Liver (tissue), 9 donors: ENCODE results near the gene ACOT7. TPM values are rescaled to one million over a fixed set of nuclear protein-coding genes. Genes with fewer than 3 reads are reported as not detected.

Experiments
- DNase-seq: peaks from one replicate; pipeline ENCODE4 v3.0.0-alpha.2; 2017; ENCODE audit warnings: low spot score
- H3K27ac ChIP-seq, 2 donors: one replicate each; pipeline ENCODE4 v1.7.0; 2013; ENCODE audit warnings: inconsistent platforms in 2 of 2, low read length in 2 of 2, control low read depth in 1 of 2, low read depth in 1 of 2, mild to moderate bottlenecking in 1 of 2
- H3K27me3 ChIP-seq, 4 donors: one replicate each; pipeline versions ENCODE4 v1.6.1 to v1.7.0; 2013; ENCODE audit warnings: low read length in 3 of 4, inconsistent platforms in 1 of 4, mild to moderate bottlenecking in 1 of 4, moderate library complexity in 1 of 4; ENCODE audit not compliant: control insufficient read depth in 4 of 4, insufficient read depth in 4 of 4
- H3K36me3 ChIP-seq, 4 donors: one replicate each; pipeline versions ENCODE4 v1.6.1 to v1.7.0; 2013; ENCODE audit warnings: low read length in 3 of 4, mild to moderate bottlenecking in 3 of 4, low read depth in 1 of 4, moderate library complexity in 1 of 4; ENCODE audit not compliant: control insufficient read depth in 4 of 4, insufficient read depth in 3 of 4
- H3K4me1 ChIP-seq, 4 donors: one replicate each; pipeline versions ENCODE4 v1.6.1 to v1.7.0; 2013; ENCODE audit warnings: low read length in 3 of 4, mild to moderate bottlenecking in 3 of 4, moderate library complexity in 1 of 4; ENCODE audit not compliant: control insufficient read depth in 4 of 4, insufficient read depth in 4 of 4
- H3K4me3 ChIP-seq, 3 donors: one replicate each; pipeline versions ENCODE4 v1.6.1 to v1.7.0; 2013; ENCODE audit warnings: low read length in 3 of 3, control low read depth in 1 of 3, low read depth in 1 of 3, mild to moderate bottlenecking in 1 of 3
- H3K9ac ChIP-seq, 2 donors: one replicate each; pipeline ENCODE4 v1.7.0; 2013; ENCODE audit warnings: low read length in 2 of 2, mild to moderate bottlenecking in 2 of 2, moderate library complexity in 2 of 2, control low read depth in 1 of 2, low read depth in 1 of 2
- H3K9me3 ChIP-seq, 4 donors: one replicate each; pipeline versions ENCODE4 v1.6.1 to v1.7.0; 2013; ENCODE audit warnings: low read length in 3 of 4; ENCODE audit not compliant: control insufficient read depth in 4 of 4
- FOXA1 ChIP-seq: IDR thresholded peaks from 2 replicates; pipeline ENCODE4 v1.6.1; 2016; ENCODE audit warnings: antibody characterized with exemption
- FOXA2 ChIP-seq: IDR thresholded peaks from 2 replicates; pipeline ENCODE4 v1.6.1; 2016; ENCODE audit warnings: antibody characterized with exemption
- GABPA ChIP-seq, 2 donors: IDR thresholded peaks in 1 of 2; conservative IDR thresholded peaks in 1 of 2; 2 replicates each; pipeline ENCODE4 v1.6.1; 2016; ENCODE audit warnings: antibody characterized with exemption in 2 of 2, mild to moderate bottlenecking in 1 of 2, moderate library complexity in 1 of 2
- HNF4A ChIP-seq, 2 donors: conservative IDR thresholded peaks; 2 replicates each; pipeline ENCODE4 v1.6.1; 2016; ENCODE audit warnings: antibody characterized with exemption in 2 of 2, mild to moderate bottlenecking in 2 of 2
- JUND ChIP-seq, 2 donors: IDR thresholded peaks; 2 replicates each; pipeline ENCODE4 v1.6.1; 2016; ENCODE audit warnings: antibody characterized with exemption in 2 of 2
- NR2F2 ChIP-seq: IDR thresholded peaks from 2 replicates; pipeline ENCODE4 v1.6.1; 2016; ENCODE audit warnings: antibody characterized with exemption
- RAD21 ChIP-seq, 2 donors: IDR thresholded peaks; 2 replicates each; pipeline ENCODE4 v1.6.1; 2016; ENCODE audit warnings: antibody characterized with exemption in 2 of 2, mild to moderate bottlenecking in 2 of 2
- RXRA ChIP-seq, 2 donors: IDR thresholded peaks; 2 replicates each; pipeline ENCODE4 v1.6.1; 2017 to 2018; ENCODE audit warnings: antibody characterized with exemption in 2 of 2, mild to moderate bottlenecking in 1 of 2
- SP1 ChIP-seq: IDR thresholded peaks from 2 replicates; pipeline ENCODE4 v1.6.1; 2018; ENCODE audit warnings: antibody characterized with exemption, mild to moderate bottlenecking
- TAF1 ChIP-seq: conservative IDR thresholded peaks from 2 replicates; pipeline ENCODE4 v1.6.1; 2016; ENCODE audit warnings: antibody characterized with exemption, mild to moderate bottlenecking
- YY1 ChIP-seq: IDR thresholded peaks from 2 replicates; pipeline ENCODE4 v1.6.1; 2016; ENCODE audit warnings: antibody characterized with exemption, mild to moderate bottlenecking
- WGBS: extraction: QIAGEN DNeasy Blood & Tissue Kit; methylation state at CpG from one replicate; pipeline ENCODE4 v1.1.7; 2013; 5-methylcytosine and 5-hydroxymethylcytosine counted together
- polyA plus RNA-seq, 2 donors: library from polyadenylated mRNA; stranded (reverse) in 1 of 2; unstranded in 1 of 2; fragments of 200-250 nt in 1 of 2; fragments of >200 nt in 1 of 2; fragmentation: Nextera tagmentation in 1 of 2; extraction: Ambion mirVana in 1 of 2; gene quantifications; one replicate each; pipeline versions ENCODE4 v1.2.1 to v1.2.3, GENCODE V29; 2013 to 2015
- total RNA-seq, 2 donors: library from RNA; depleted of rRNA; stranded (reverse); fragments of >200 nt; gene quantifications; one replicate each; pipeline ENCODE4 v1.2.3, GENCODE V29; 2014
- TF ChIP-seq, protein P1 (sequence below): fragments of 150-350 bp; IDR thresholded peaks from 2 replicates; pipeline ENCODE4 v1.5.1; 2017; ENCODE audit warnings: improper control_type of control experiment, low read depth, low read length; ENCODE audit not compliant: missing input control
- TF ChIP-seq, protein P2 (sequence below): IDR thresholded peaks from 2 replicates; pipeline ENCODE4 v1.6.1; 2016; ENCODE audit warnings: antibody characterized with exemption
- TF ChIP-seq, protein P3 (sequence below): IDR thresholded peaks from 2 replicates; pipeline ENCODE4 v1.6.1; 2016; ENCODE audit warnings: antibody characterized with exemption
- TF ChIP-seq, protein P4 (sequence below): IDR thresholded peaks from 2 replicates; pipeline ENCODE4 v1.6.1; 2016; ENCODE audit warnings: antibody characterized with exemption, mild to moderate bottlenecking
- TF ChIP-seq, protein P5 (sequence below): IDR thresholded peaks from 2 replicates; pipeline ENCODE4 v1.6.1; 2016; ENCODE audit warnings: antibody characterized with exemption
- donor health status: healthy.
- donor health status: healthy.
- donor health status: healthy.
- donor health status: healthy.
- donor health status: healthy.

Gene ACOT7
- total and polyA plus RNA-seq, 4 donors = 8.7 to 14.4 (median 10.4) TPM

DNA sequence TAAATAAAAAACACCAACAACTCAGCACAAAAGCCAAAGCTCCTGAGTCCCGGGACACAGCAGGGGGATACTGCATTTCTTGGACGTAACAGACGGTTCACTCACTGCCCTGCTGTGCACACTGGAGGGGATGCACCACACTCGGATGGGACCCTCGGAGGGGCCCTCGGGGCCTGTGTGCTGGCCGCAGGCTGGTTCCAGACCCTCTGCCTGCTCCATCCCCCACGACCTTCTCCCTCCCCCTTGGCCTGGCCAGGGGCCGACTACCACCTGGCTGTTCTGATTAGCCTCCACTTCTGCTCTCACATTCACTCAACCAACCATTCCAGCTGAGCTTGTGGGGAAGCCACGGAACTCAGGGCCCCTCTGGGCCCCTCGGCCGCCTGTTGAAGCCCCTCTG, 64.9 kb downstream of the ACOT7 start:
- no peak overlapping the region for H3K27ac ChIP-seq
- no peaks in the 10 kb centered on the region for H3K27me3 ChIP-seq
- H3K4me3 ChIP-seq = no peak overlapping the region
- no peaks in the 10 kb centered on the region for H3K9me3 ChIP-seq
- H3K9ac ChIP-seq = no peak overlapping the region
- H3K36me3 ChIP-seq = peaks cover 0 to 17% (median 7%) of the 10 kb centered on the region in 4 donors
- no peaks in the 10 kb centered on the region for H3K4me1 ChIP-seq
- no peak for TF ChIP-seq RXRA (IDR thresholded peaks at IDR 0.05)
- no peak for TF ChIP-seq SP1
- TF ChIP-seq, protein P1, sequence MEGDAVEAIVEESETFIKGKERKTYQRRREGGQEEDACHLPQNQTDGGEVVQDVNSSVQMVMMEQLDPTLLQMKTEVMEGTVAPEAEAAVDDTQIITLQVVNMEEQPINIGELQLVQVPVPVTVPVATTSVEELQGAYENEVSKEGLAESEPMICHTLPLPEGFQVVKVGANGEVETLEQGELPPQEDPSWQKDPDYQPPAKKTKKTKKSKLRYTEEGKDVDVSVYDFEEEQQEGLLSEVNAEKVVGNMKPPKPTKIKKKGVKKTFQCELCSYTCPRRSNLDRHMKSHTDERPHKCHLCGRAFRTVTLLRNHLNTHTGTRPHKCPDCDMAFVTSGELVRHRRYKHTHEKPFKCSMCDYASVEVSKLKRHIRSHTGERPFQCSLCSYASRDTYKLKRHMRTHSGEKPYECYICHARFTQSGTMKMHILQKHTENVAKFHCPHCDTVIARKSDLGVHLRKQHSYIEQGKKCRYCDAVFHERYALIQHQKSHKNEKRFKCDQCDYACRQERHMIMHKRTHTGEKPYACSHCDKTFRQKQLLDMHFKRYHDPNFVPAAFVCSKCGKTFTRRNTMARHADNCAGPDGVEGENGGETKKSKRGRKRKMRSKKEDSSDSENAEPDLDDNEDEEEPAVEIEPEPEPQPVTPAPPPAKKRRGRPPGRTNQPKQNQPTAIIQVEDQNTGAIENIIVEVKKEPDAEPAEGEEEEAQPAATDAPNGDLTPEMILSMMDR = no peak
- TF ChIP-seq, protein P2, sequence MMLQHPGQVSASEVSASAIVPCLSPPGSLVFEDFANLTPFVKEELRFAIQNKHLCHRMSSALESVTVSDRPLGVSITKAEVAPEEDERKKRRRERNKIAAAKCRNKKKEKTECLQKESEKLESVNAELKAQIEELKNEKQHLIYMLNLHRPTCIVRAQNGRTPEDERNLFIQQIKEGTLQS = no peak
- TF ChIP-seq NR2F2 = no peak
- no peak for TF ChIP-seq JUND (IDR thresholded peaks at IDR 0.05)
- no peak for TF ChIP-seq FOXA2
- TF ChIP-seq HNF4A (conservative IDR thresholded peaks at IDR 0.05) = no peak
- no peak for TF ChIP-seq TAF1
- no peak for TF ChIP-seq RAD21 (IDR thresholded peaks at IDR 0.05)
- TF ChIP-seq, protein P3, sequence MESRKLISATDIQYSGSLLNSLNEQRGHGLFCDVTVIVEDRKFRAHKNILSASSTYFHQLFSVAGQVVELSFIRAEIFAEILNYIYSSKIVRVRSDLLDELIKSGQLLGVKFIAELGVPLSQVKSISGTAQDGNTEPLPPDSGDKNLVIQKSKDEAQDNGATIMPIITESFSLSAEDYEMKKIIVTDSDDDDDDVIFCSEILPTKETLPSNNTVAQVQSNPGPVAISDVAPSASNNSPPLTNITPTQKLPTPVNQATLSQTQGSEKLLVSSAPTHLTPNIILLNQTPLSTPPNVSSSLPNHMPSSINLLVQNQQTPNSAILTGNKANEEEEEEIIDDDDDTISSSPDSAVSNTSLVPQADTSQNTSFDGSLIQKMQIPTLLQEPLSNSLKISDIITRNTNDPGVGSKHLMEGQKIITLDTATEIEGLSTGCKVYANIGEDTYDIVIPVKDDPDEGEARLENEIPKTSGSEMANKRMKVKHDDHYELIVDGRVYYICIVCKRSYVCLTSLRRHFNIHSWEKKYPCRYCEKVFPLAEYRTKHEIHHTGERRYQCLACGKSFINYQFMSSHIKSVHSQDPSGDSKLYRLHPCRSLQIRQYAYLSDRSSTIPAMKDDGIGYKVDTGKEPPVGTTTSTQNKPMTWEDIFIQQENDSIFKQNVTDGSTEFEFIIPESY = no peak
- TF ChIP-seq, protein P4, sequence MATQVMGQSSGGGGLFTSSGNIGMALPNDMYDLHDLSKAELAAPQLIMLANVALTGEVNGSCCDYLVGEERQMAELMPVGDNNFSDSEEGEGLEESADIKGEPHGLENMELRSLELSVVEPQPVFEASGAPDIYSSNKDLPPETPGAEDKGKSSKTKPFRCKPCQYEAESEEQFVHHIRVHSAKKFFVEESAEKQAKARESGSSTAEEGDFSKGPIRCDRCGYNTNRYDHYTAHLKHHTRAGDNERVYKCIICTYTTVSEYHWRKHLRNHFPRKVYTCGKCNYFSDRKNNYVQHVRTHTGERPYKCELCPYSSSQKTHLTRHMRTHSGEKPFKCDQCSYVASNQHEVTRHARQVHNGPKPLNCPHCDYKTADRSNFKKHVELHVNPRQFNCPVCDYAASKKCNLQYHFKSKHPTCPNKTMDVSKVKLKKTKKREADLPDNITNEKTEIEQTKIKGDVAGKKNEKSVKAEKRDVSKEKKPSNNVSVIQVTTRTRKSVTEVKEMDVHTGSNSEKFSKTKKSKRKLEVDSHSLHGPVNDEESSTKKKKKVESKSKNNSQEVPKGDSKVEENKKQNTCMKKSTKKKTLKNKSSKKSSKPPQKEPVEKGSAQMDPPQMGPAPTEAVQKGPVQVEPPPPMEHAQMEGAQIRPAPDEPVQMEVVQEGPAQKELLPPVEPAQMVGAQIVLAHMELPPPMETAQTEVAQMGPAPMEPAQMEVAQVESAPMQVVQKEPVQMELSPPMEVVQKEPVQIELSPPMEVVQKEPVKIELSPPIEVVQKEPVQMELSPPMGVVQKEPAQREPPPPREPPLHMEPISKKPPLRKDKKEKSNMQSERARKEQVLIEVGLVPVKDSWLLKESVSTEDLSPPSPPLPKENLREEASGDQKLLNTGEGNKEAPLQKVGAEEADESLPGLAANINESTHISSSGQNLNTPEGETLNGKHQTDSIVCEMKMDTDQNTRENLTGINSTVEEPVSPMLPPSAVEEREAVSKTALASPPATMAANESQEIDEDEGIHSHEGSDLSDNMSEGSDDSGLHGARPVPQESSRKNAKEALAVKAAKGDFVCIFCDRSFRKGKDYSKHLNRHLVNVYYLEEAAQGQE = no peak
- TF ChIP-seq FOXA1 = no peak
- no peak for TF ChIP-seq GABPA (IDR thresholded peaks at IDR 0.05 in 1 of 2, conservative IDR thresholded peaks at IDR 0.05 in 1 of 2)
- no peak for TF ChIP-seq YY1
- TF ChIP-seq, protein P5, sequence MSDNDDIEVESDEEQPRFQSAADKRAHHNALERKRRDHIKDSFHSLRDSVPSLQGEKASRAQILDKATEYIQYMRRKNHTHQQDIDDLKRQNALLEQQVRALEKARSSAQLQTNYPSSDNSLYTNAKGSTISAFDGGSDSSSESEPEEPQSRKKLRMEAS = no peak
- no peak for DNase-seq
- WGBS = 95% methylated on average over 12 of the region's 12 CpGs

DNA sequence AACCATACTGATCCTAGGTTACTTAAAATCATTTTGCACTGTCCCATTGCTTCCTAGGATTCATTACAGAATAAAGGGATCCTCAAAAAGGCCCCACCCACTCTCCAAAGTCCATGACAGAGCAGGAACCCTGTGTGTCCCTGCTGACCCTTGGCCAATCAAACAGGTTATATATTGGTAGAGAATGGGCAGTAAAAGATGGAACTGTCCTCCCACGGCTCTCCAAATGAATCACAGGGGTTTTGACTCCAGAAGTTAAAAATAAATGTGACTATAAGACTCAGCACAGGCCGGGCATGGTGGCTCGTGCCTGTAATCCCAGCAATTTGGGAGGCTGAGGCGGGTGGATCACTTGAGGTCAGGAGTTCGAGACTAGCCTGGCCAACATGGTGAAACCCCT, 65.5 kb downstream of the ACOT7 start:
- peaks cover 0 to 15% (median 7%) of the 10 kb centered on the region in 4 donors for H3K36me3 ChIP-seq
- no peaks in the 10 kb centered on the region for H3K9me3 ChIP-seq
- H3K4me1 ChIP-seq = no peaks in the 10 kb centered on the region
- no peak overlapping the region for H3K4me3 ChIP-seq
- WGBS = 95% methylated on average over 5 of the region's 5 CpGs
- H3K27ac ChIP-seq = no peak overlapping the region
- no peaks in the 10 kb centered on the region for H3K27me3 ChIP-seq
- TF ChIP-seq, protein P2 = no peak
- TF ChIP-seq NR2F2 (no peak), TAF1 (no peak)
- no peak overlapping the region for H3K9ac ChIP-seq
- DNase-seq = no peak
